Iris pigment epithelial cell (primary cell): ENCODE data around the gene PATL1.
"Not testable (repeated sequence)": the region's sequence is repeated elsewhere in the genome, so short reads cannot be mapped to it uniquely, and the experiment has no call there.

Experiments used
- DNase-seq: peaks from one replicate; pipeline ENCODE4 v3.0.0-alpha.2; 2011; ENCODE audit warnings: low read depth

PATL1 gene, protein sequence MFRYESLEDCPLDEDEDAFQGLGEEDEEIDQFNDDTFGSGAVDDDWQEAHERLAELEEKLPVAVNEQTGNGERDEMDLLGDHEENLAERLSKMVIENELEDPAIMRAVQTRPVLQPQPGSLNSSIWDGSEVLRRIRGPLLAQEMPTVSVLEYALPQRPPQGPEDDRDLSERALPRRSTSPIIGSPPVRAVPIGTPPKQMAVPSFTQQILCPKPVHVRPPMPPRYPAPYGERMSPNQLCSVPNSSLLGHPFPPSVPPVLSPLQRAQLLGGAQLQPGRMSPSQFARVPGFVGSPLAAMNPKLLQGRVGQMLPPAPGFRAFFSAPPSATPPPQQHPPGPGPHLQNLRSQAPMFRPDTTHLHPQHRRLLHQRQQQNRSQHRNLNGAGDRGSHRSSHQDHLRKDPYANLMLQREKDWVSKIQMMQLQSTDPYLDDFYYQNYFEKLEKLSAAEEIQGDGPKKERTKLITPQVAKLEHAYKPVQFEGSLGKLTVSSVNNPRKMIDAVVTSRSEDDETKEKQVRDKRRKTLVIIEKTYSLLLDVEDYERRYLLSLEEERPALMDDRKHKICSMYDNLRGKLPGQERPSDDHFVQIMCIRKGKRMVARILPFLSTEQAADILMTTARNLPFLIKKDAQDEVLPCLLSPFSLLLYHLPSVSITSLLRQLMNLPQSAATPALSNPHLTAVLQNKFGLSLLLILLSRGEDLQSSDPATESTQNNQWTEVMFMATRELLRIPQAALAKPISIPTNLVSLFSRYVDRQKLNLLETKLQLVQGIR

GRCh38 chr11:59668950-59669610, at the start of gene PATL1:
PATL1 (minus strand) TSS chr11:59669037; CDS start chr11:59668895, 142 bp downstream.
- DNase-seq = peak; percentile 98

DNA sequence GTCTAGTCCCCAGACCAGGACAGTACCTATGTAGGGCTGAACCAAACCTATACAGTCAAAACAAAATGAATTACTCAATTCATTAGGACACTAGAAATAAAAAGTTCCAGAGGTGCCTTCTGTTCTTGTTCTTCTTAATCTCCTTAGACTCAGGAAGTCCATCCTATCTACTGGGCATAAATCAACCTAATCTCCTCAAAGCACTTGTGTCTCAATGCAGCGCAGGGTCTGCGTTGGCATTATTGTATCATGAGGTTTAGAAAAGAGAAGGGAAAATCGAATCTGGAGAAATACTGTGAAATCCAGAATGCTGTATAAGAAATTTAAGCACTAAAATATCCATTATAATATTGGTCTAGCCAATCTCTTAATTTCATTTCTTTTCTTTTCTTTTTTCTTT, 47.2 kb upstream of the PATL1 start:
- DNase-seq = no peak

GRCh38 chr11:59713745-59714144, 44.9 kb upstream of the PATL1 start, which contains the start of gene OR10V1:
OR10V1 (minus strand) TSS chr11:59713845; CDS start chr11:59713845, 0 bp downstream.
- no peak for DNase-seq

GRCh38 chr11:59710136-59710847, 41.5 kb upstream of the PATL1 start:
- DNase-seq = peak; percentile 12

- peak; percentile 22 for DNase-seq
Measured at GRCh38 chr11:59708537-59708936, 39.7 kb upstream of the PATL1 start.

DNA sequence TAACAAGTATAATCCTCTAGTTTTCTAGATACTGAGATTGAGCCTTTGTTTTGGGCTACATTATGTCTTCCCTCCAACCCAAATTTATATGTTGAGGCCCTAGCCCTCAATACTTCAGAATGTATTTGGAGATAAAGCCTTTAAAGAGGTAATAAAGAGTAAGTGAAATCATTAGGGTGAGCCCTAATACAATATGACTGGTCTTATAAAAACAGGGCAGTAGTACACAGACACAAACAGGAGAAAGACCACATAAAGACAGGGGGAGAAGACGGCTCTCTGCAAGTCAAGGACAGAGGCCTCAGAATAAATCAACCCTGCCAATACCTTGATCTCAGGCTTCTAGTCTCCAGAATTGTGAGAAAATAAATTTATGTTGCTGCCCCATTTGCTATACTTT, 38.5 kb upstream of the PATL1 start:
- DNase-seq = no peak

DNA sequence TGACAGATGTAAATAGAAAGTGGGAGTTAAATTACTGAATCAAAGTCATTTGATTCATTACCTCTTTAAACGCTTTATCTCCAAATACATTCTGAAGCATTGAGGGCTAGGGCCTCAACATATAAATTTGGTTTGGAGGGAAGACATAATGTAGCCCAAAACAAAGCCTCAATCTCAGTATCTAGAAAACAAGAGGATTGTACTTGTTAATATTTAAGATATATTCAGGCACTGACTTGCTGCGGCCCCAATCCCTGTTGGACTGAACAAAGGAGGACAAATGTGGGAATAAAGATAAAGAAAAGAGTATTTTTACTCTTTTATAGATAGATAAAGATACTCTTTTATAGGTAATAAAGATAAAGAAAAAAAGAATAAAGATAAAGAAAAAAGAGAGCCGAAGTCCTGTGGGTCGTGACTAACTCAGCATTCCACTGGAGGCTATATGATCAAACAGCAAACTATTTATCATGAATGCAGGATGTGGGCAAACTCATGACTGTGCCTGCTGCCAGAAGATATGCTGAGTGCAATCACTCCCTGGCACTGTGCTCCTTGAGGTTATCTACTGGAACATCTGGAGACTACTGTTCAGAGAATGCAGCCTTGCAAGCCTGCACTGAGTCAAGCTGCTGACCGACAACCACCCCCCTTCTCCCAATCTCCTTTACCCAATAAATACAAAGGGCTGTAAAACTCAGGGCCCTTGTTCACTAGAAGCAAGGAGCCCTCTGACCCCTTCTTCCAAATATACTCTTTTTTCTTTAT, 37.9 kb upstream of the PATL1 start:
- peak; percentile 91 for DNase-seq

- DNase-seq = no peak
Measured at GRCh38 chr11:59705294-59705693, 36.5 kb upstream of the PATL1 start.

DNA sequence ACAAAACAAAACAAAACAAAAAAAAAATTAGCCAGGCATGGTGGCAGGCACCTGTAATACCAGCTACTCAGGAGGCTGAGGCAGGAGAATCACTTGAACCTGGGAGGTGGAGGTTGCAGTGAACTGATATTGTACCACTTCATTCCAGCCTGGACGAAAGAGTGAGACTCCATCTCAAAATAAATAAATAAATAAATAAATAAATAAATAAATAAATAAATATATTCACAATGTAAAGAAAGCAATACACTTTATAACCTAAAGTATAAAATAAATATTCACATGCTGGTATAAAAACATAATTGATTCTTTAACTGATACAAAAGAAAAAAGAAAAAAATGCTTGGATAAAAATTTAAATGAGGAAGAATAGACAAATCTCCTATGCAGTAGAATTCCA, 34.7 kb upstream of the PATL1 start:
- DNase-seq = not testable (repeated sequence)

DNA sequence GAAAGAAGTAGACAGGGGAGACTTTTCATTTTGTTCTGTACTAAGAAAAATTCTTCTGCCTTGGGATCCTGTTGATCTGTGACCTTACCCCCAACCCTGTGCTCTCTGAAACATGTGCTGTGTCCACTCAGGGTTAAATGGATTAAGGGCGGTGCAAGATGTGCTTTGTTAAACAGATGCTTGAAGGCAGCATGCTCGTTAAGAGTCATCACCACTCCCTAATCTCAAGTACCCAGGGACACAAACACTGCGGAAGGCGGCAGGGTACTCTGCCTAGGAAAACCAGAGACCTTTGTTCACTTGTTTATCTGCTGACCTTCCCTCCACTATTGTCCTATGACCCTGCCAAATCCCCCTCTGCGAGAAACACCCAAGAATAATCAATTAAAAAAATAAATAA, 31.3 kb upstream of the PATL1 start:
- DNase-seq = not testable (repeated sequence)

- peak; percentile 25 for DNase-seq
Measured at GRCh38 chr11:59698506-59698905, 29.7 kb upstream of the PATL1 start.

DNA sequence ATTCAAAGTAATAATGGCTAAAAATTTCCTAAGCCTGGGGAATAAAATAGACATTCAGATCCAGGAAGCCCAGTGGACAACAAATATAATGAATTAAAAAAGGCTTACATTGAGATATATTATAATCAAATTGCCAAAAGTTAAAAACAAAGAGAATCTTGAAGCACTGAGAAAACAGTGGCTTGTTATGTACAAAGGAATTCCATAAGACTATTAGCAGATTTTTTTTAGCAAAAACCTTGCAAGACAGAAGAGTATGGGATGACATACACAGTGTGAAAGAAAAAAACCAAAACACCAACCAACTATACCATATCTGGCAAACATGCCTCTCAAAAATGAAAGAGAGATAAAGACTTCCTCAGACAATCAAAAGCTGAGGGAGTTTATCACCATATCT, 24.1 kb upstream of the PATL1 start:
- DNase-seq = no peak

DNA sequence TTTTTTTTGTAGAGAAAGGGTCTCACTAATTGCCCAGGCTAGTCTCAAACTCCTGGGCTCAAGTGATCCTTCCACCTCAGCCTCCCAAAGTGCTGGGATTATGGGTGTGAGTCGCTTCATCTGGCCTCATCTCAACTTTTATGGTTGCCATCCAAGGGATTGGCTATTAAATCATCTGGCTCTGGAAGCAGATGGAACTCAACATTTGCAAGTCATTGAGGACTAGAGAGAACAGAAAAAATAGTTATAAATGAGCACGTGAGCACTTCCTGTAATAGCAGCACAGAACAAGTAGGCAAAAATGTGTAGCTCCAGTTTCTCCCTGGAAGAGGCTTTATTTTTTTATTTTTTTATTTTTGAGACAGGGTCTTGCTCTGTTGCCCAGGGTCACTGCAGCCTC, 22.3 kb upstream of the PATL1 start:
- no peak for DNase-seq

DNA sequence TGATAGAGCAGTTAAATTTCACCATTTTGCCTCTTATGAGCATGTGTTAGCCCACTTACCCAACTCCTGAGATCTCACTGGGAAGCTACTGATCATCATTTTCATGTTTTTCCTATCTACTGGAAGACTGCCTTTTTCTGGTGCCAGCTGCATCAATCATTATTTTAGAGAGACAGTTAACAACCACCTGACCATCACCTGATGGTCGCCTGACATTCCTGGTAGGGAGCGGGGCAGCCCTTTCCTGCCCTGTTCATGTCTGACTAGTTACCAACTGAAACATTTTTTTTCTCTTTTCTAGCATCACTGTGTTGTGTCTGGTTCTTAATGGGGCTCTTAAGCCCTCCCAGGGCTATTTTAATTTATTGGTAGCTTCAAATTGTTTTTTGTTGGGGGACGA, 20.2 kb upstream of the PATL1 start:
- no peak for DNase-seq

GRCh38 chr11:59681260-59681725, 12.5 kb upstream of the PATL1 start:
- not testable (repeated sequence) for DNase-seq

DNA sequence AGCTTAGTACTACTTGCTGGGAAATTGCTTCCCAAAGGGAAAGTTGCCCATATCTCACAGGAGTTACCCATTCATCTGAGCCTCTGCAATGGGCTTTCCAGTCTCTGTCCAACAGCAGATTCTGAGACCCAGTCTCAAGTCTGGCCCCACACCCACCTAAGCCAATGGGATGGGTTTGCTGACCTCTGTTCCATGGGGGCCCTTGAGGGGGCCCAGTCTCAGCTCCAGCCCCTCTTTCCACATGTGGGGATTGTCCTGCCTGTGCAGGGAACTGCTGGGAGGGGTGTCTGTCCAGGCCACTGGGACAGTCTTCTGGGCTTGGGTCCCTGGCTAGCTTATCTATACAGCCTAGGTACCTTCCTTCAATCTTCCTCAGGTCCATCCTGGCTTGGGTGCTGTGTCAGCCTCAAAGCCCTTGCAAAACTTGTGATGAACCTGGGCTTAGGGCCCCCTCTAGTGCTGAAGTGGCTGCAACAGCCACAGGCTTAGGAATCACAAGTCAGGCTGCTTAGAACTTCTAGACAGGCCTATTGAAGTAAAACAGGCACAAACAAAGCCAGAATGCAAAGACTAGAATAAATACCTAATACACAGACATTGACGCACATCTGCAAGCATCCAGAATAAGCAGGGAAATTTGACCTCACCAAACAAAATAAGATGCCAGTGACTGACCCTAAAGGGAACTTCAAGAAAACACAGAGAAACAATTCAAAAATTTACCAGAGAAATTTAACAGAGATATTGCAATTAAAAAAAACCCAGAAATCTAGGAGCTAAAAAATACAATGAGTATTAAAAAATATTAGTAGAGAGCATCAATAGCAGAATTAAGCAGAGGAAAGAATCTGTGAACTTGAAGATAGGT, 11.7 kb upstream of the PATL1 start:
- peak; percentile 87 for DNase-seq

GRCh38 chr11:59679347-59679746, 10.5 kb upstream of the PATL1 start:
- DNase-seq = no peak

DNA sequence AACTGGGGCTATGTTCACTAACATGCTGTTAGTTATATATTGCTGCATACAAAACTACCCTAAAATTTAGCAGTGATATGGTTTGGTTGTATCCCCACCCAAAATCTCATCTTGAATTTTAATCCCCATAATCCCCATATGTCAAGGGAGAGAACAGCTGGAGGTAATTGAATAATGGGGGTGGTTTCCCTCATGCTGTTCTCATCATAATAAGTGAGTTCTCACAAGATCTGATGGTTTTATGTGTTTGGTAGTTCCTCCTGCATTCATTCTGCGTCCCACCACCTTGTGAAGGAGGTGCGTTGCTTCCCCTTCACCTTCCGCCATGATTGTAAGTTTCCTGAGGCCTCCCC, 10.0 kb upstream of the PATL1 start:
- DNase-seq = no peak

DNA sequence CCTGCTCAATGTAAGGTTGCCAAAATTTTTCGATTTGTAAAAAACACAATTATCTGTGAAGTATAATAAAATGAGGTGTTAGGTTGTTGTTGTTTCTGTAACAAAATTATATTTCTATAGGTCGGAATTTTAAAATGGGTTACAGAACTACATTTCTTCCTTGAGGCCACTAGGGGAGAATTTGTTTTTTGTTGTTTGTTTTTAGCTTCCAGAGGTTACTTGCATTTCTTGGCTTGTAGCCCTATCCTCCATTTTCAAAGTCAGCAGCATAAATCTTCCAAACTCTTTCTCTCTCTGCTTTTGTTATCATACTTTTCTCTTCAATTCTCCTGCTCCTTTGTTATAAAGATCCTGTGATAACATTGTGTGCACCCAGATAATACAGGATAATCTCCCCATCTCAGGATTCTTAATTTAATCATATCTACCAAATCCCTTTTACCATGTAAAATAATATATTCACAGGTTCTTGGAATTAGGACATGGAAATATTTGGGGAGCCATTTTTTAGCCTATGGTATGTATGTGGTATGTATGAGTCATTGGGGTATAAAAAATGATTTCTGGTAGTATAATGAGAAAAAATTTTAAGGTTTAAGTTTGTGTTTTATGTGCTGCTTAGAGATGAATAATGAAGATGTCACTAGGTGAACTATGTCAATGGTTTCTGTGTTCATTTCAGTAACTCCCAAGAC, 9.4 kb upstream of the PATL1 start:
- peak; percentile 24 for DNase-seq

GRCh38 chr11:59676205-59676604, 7.4 kb upstream of the PATL1 start:
- DNase-seq = no peak
